IMR-90 (cell line): Measurements from ENCODE around the gene PADI2. TPM values are rescaled to one million over a fixed set of nuclear protein-coding genes. Genes with fewer than 3 reads are reported as not detected.

Source experiments
- ATAC-seq: fragments of 200-7000 bp; cut with Tn5 transposase; 2 replicates; pipeline ENCODE4 v1.9.1; 2020; ENCODE audit warnings: low read depth, mild to moderate bottlenecking, moderate library complexity
- BruUV-seq: library from RNA; stranded (reverse); fragments of 400-500 nt; replicated peaks from 2 replicates; lab custom pipeline; 2021; lab: Mats Ljungman, UMichigan
- CTCF ChIA-PET: fragments of 300-600 bp; formaldehyde crosslinking; extraction: SDS; loops from one replicate; lab custom pipeline; 2021; ENCODE audit warnings: antibody characterized with exemption; lab: Yijun Ruan, JAX
- POLR2A ChIA-PET: fragments of 300-600 bp; sonication (Branson Sonifier 250); formaldehyde crosslinking; loops from one replicate; lab custom pipeline; 2022; ENCODE audit warnings: antibody characterized with exemption; ENCODE audit not compliant: unreplicated experiment; lab: Charles Lee
- DNase-seq: peaks from one replicate; pipeline ENCODE4 v3.0.0; 2013
- H2AFZ ChIP-seq: replicated peaks from 2 replicates; pipeline ENCODE3; 2013; ENCODE audit warnings: low read length, mild to moderate bottlenecking; ENCODE audit not compliant: poor library complexity
- H2AK5ac ChIP-seq: 2 replicates; pipeline ENCODE4 v1.6.1; 2013; ENCODE audit warnings: low read depth, low read length, inconsistent platforms
- H2AK9ac ChIP-seq: replicated peaks from 2 replicates; pipeline ENCODE3; 2013; ENCODE audit warnings: mild to moderate bottlenecking, low read depth, low read length, moderate library complexity; ENCODE audit not compliant: poor library complexity
- H2BK120ac ChIP-seq: 2 replicates; pipeline ENCODE4 v1.6.1; 2013; ENCODE audit warnings: low read depth, low read length, inconsistent platforms
- H2BK15ac ChIP-seq: 3 replicates; pipeline ENCODE4 v1.6.1; 2013; ENCODE audit warnings: low read depth, low read length, inconsistent platforms
- H2BK20ac ChIP-seq: 2 replicates; pipeline ENCODE4 v1.6.1; 2013; ENCODE audit warnings: low read depth, mild to moderate bottlenecking, inconsistent platforms, low read length, moderate library complexity
- H2BK5ac ChIP-seq: 2 replicates; pipeline ENCODE4 v1.6.1; 2013; ENCODE audit warnings: mild to moderate bottlenecking, low read depth, low read length, inconsistent platforms; ENCODE audit not compliant: poor library complexity, severe bottlenecking
- H3K14ac ChIP-seq: replicated peaks from 2 replicates; pipeline ENCODE4 v1.6.1; 2013; ENCODE audit warnings: low read depth, low read length, inconsistent platforms
- H3K18ac ChIP-seq: 2 replicates; pipeline ENCODE4 v1.6.1; 2013; ENCODE audit warnings: low read depth, low read length, control low read depth
- H3K23ac ChIP-seq: 2 replicates; pipeline ENCODE4 v1.6.1; 2013; ENCODE audit warnings: low read depth, low read length, inconsistent platforms
- H3K27ac ChIP-seq: 2 replicates; pipeline ENCODE4 v1.5.1; 2013; ENCODE audit warnings: mild to moderate bottlenecking, control low read depth, low read length; ENCODE audit not compliant: insufficient read depth
- H3K27me3 ChIP-seq: 2 replicates; pipeline ENCODE4 v1.6.1; 2013; ENCODE audit warnings: low read length; ENCODE audit not compliant: control insufficient read depth, insufficient read depth
- H3K36me3 ChIP-seq: 2 replicates; pipeline ENCODE4 v1.6.1; 2013; ENCODE audit warnings: low read length, mixed read lengths; ENCODE audit not compliant: control insufficient read depth, insufficient read depth
- H3K4ac ChIP-seq: 2 replicates; pipeline ENCODE4 v1.6.1; 2013; ENCODE audit warnings: low read depth, low read length, inconsistent platforms
- H3K4me1 ChIP-seq: 2 replicates; pipeline ENCODE4 v1.6.1; 2013; ENCODE audit warnings: low read length, mixed read lengths; ENCODE audit not compliant: control insufficient read depth, insufficient read depth
- H3K4me2 ChIP-seq: 2 replicates; pipeline ENCODE4 v1.6.1; 2013; ENCODE audit warnings: low read depth, mild to moderate bottlenecking, control low read depth, low read length, moderate library complexity
- H3K4me3 ChIP-seq: 2 replicates; pipeline ENCODE4 v1.5.1; 2013; ENCODE audit warnings: low read depth, mild to moderate bottlenecking, control low read depth, low read length, moderate library complexity; ENCODE audit not compliant: insufficient read depth
- H3K56ac ChIP-seq: 2 replicates; pipeline ENCODE4 v1.6.1; 2013; ENCODE audit warnings: low read length, inconsistent platforms; ENCODE audit not compliant: insufficient read depth; ENCODE audit errors: extremely low read depth
- H3K79me1 ChIP-seq, 2 experiments: 2 replicates each; pipeline ENCODE4 v1.6.1; 2013; ENCODE audit warnings: low read length in 2 of 2, inconsistent platforms in 1 of 2, low read depth in 1 of 2
- H3K9ac ChIP-seq: 2 replicates; pipeline ENCODE4 v1.6.1; 2013; ENCODE audit warnings: low read depth, low read length, control low read depth
- H3K9me1 ChIP-seq: 2 replicates; pipeline ENCODE4 v1.6.1; 2013; ENCODE audit warnings: low read length, inconsistent platforms; ENCODE audit not compliant: insufficient read depth
- H3K9me3 ChIP-seq: 2 replicates; pipeline ENCODE4 v1.6.1; 2013; ENCODE audit warnings: low read length; ENCODE audit not compliant: control insufficient read depth, insufficient read depth
- H4K20me1 ChIP-seq: 2 replicates; pipeline ENCODE4 v1.6.1; 2013; ENCODE audit warnings: low read length, inconsistent platforms; ENCODE audit not compliant: insufficient read depth
- H4K5ac ChIP-seq: 2 replicates; pipeline ENCODE4 v1.6.1; 2013; ENCODE audit warnings: mild to moderate bottlenecking, low read depth, low read length, control low read depth
- H4K8ac ChIP-seq, 2 experiments: 2 replicates each; pipeline ENCODE4 v1.6.1; 2013; ENCODE audit warnings: low read depth in 2 of 2, low read length in 2 of 2, control low read depth in 1 of 2, inconsistent platforms in 1 of 2
- H4K91ac ChIP-seq: 2 replicates; pipeline ENCODE4 v1.6.1; 2013; ENCODE audit warnings: low read depth, low read length, inconsistent platforms; ENCODE audit not compliant: insufficient read depth
- MAZ ChIP-seq: IDR thresholded peaks from 2 replicates; pipeline ENCODE4 v1.6.1; 2012; ENCODE audit warnings: low read depth, mild to moderate bottlenecking, low read length, improper control_type of control experiment, moderate library complexity, borderline replicate concordance
- POLR2A ChIP-seq: IDR thresholded peaks from 2 replicates; pipeline ENCODE4 v1.6.1; 2012; ENCODE audit warnings: mild to moderate bottlenecking, low read depth, low read length
- RAD21 ChIP-seq: IDR thresholded peaks from 2 replicates; pipeline ENCODE4 v1.6.1; 2012; ENCODE audit warnings: low read length, improper control_type of control experiment
- RCOR1 ChIP-seq: IDR thresholded peaks from 2 replicates; pipeline ENCODE4 v1.6.1; 2012; ENCODE audit warnings: mild to moderate bottlenecking, low read length, improper control_type of control experiment; ENCODE audit not compliant: insufficient replicate concordance
- SMC3 ChIP-seq: fragments of 150-350 bp; IDR thresholded peaks from 2 replicates; pipeline ENCODE4 v1.6.1; 2016; ENCODE audit warnings: low read depth, mild to moderate bottlenecking, antibody characterized with exemption, low read length, moderate library complexity
- WGBS, 2 experiments: methylation state at CpG; one replicate each; pipeline versions ENCODE4 v1.1.5 to v1.1.7; 2013; ENCODE audit warnings: missing lambda C conversion rate in 2 of 2; ENCODE audit not compliant: insufficient read length in 1 of 2; ENCODE audit errors: extremely low coverage in 2 of 2; 5-methylcytosine and 5-hydroxymethylcytosine counted together
- dilution Hi-C: fragments of 300-500 bp; cut with HindIII; formaldehyde crosslinking; loops from one replicate; pipeline ENCODE4 v1.14.3; 2018; ENCODE audit warnings: low sequenced_read_pairs; ENCODE audit not compliant: unreplicated experiment
- in situ Hi-C: fragments of 300-500 bp; cut with MboI; formaldehyde crosslinking; loops from 3 replicates; pipeline ENCODE4 v1.14.3; 2019; ENCODE audit warnings: low sequenced_read_pairs, inconsistent platforms, mixed read lengths
- intact Hi-C: fragments of 100-400 bp; cut with micrococcal nuclease; formaldehyde crosslinking; loops from 2 replicates; pipeline ENCODE4 v1.10.0; 2022
- polyA plus RNA-seq, 3 experiments: library from polyadenylated mRNA; depleted of rRNA; stranded (reverse); fragments of >200 nt; gene quantifications; 2 replicates each; pipeline ENCODE4 v1.2.3, GENCODE V29; 2012; ENCODE audit warnings: low replicate concordance in 1 of 3
- total RNA-seq: library from RNA; depleted of rRNA; stranded (reverse); fragments of >200 nt; gene quantifications from 2 replicates; pipeline ENCODE4 v1.2.3, GENCODE V29; 2012
- TF ChIP-seq, protein P1 (sequence below): conservative IDR thresholded peaks from 2 replicates; pipeline ENCODE4 v1.5.1; 2012; ENCODE audit warnings: mild to moderate bottlenecking, low read depth, low read length, improper control_type of control experiment
- TF ChIP-seq, protein P2 (sequence below): fragments of 150-350 bp; IDR thresholded peaks from 2 replicates; pipeline ENCODE4 v1.6.1; 2016; ENCODE audit warnings: low read depth, mild to moderate bottlenecking, low read length, moderate library complexity, borderline replicate concordance

The PADI2 gene
- total and polyA plus RNA-seq, 2 of the 4 experiments (the other 2 are of a cell fraction), result not detected

DNA sequence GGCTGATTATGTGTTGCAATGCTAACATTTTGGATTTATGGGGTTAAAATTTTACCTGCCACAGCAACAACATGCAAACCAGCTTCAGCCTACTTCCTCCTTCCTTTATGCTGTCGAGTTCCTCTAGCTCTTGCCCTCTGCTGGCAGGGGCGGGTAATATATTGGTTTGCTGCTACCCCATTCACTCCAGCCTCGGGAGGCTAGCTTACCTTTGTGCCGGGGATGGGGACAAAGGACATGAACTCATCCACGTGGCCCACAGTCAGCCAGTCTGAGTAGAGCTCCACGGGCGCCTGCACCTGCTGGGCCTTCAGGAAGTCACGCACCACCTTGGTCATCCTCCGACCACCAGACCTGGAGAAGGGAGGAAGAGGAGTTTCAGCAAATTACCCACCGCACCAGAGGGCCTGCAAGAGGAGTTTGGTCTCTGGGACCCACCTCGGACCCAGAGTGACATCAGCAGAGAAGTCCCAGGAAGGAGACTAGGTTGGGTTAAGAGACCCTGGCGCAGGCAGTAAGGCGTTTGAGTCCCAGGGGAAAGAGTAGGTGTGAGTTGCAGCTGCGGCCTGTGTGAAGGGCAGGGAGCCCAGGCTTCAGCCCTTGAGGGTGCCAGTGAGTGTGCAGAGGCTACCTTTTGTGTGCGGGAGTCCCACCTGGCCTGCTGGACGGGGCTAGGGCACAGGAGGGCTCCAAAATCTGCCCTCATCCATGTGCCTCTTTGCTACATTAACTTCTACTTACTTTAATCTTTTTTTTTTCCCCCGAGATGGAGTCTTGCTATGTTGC, 43.6 kb downstream of the PADI2 start:
- ChIA-PET POLR2A (no interaction called here), CTCF (interaction anchor here (0.7 to 1.2 kb wide), 3 partner anchors 11 to 15 kb away, joined by 3 to 6 read pairs (median 4); no protein-coding TSS in a partner anchor)
- H2BK15ac ChIP-seq, result no peak overlapping the region
- DNase-seq, result no peak
- no peak overlapping the region for H2BK20ac ChIP-seq
- no peak overlapping the region for H3K56ac ChIP-seq
- peak; percentile 68 for ATAC-seq
- in situ Hi-C loops, result no loop called here
- no peak for TF ChIP-seq POLR2A
- TF ChIP-seq, protein P1, sequence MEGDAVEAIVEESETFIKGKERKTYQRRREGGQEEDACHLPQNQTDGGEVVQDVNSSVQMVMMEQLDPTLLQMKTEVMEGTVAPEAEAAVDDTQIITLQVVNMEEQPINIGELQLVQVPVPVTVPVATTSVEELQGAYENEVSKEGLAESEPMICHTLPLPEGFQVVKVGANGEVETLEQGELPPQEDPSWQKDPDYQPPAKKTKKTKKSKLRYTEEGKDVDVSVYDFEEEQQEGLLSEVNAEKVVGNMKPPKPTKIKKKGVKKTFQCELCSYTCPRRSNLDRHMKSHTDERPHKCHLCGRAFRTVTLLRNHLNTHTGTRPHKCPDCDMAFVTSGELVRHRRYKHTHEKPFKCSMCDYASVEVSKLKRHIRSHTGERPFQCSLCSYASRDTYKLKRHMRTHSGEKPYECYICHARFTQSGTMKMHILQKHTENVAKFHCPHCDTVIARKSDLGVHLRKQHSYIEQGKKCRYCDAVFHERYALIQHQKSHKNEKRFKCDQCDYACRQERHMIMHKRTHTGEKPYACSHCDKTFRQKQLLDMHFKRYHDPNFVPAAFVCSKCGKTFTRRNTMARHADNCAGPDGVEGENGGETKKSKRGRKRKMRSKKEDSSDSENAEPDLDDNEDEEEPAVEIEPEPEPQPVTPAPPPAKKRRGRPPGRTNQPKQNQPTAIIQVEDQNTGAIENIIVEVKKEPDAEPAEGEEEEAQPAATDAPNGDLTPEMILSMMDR, result peak; percentile 47
- TF ChIP-seq, protein P2, sequence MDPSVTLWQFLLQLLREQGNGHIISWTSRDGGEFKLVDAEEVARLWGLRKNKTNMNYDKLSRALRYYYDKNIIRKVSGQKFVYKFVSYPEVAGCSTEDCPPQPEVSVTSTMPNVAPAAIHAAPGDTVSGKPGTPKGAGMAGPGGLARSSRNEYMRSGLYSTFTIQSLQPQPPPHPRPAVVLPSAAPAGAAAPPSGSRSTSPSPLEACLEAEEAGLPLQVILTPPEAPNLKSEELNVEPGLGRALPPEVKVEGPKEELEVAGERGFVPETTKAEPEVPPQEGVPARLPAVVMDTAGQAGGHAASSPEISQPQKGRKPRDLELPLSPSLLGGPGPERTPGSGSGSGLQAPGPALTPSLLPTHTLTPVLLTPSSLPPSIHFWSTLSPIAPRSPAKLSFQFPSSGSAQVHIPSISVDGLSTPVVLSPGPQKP, result no peak
- TF ChIP-seq RAD21, result peak; percentile 33
- no peak for TF ChIP-seq MAZ
- peak; percentile 33; the same call in 1 of the 2 replicates for TF ChIP-seq SMC3
- no peak for TF ChIP-seq RCOR1
- no peak overlapping the region for H2BK5ac ChIP-seq
- H2BK120ac ChIP-seq, result no peak overlapping the region
- H3K14ac ChIP-seq, result no peak overlapping the region
- no peak overlapping the region for H3K4me3 ChIP-seq
- 67% methylated on average over 3 of the region's 17 CpGs; no CpG with 5 or more reads in 1 of the 2 experiments for WGBS, 2 experiments
- H4K91ac ChIP-seq, result no peak overlapping the region
- dilution Hi-C loops, result no loop called here
- H4K5ac ChIP-seq, result no peak overlapping the region
- no peak overlapping the region for H4K8ac ChIP-seq
- H3K9ac ChIP-seq, result no peak overlapping the region
- H3K9me1 ChIP-seq, result no peaks in the 10 kb centered on the region
- BruUV-seq, result no TSS peak
- H3K4me1 ChIP-seq, result no peaks in the 10 kb centered on the region
- no peak overlapping the region for H3K23ac ChIP-seq
- H2AK9ac ChIP-seq, result no peak overlapping the region
- H3K36me3 ChIP-seq, result no peaks in the 10 kb centered on the region
- H3K4ac ChIP-seq, result no peak overlapping the region
- H3K79me1 ChIP-seq, result no peaks in the 10 kb centered on the region
- no peak overlapping the region for H2AFZ ChIP-seq
- peaks cover 5% of the 10 kb centered on the region; the same call in 1 of the 2 replicates for H3K9me3 ChIP-seq
- no peaks in the 10 kb centered on the region for H4K20me1 ChIP-seq
- intact Hi-C loops, result no loop called here
- H2AK5ac ChIP-seq, result no peak overlapping the region
- H3K27me3 ChIP-seq, result peaks cover 12% of the 10 kb centered on the region
- no peak overlapping the region for H3K27ac ChIP-seq
- H3K18ac ChIP-seq, result no peak overlapping the region
- H3K4me2 ChIP-seq, result no peak overlapping the region
